NCI-H2081 (cell line): ENCODE measurements around the gene GRWD1.

Experiments
- DNase-seq, 2 experiments: peaks; one replicate each; lab custom pipeline; 2025; lab: John Stamatoyannopoulos, UW

Gene GRWD1

DNA sequence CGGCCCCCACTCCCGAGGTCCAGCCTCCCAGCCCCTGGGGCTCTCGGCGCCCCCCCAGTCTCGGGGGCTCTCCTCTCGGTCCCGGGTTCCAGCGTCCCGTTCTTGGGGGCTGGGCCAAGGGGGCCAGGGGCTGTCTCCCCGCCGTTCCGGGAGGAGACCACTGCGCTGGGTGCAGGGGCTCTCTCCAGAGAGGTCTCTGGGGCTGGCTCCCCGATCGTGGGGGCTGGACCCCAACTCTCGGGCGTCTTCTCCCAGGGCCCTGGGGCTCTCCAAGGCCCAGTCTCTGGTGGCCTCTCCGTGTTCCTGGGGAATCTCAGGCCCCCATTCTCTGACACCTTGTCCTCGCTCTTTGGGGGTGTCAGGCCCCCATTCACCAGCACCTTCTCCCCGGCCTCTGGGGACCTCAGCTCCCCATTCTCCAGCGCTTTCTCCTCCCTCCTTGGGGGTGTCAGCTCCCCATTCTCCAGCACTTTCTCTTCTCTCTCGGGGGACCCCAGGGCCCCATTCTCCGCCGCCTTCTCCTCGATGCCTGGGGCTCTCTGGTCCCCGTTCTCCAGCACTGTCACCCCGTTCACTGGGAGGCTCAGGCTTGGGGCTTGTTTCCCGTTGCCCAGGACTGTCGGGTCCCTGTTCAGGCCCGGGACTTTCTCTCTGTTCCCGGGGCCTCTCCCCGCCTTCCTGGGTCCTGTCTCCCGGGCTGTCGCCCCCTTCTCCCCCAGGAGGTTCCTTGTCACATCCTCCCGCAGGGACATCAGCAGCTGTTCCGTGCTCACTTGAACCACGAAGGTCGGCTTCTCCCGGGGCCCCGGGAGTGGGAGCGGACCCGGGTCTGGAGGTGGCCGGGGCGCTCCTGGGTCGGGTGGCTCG is 52.2 kb downstream of the GRWD1 start:
- DNase-seq, result no peak

DNA sequence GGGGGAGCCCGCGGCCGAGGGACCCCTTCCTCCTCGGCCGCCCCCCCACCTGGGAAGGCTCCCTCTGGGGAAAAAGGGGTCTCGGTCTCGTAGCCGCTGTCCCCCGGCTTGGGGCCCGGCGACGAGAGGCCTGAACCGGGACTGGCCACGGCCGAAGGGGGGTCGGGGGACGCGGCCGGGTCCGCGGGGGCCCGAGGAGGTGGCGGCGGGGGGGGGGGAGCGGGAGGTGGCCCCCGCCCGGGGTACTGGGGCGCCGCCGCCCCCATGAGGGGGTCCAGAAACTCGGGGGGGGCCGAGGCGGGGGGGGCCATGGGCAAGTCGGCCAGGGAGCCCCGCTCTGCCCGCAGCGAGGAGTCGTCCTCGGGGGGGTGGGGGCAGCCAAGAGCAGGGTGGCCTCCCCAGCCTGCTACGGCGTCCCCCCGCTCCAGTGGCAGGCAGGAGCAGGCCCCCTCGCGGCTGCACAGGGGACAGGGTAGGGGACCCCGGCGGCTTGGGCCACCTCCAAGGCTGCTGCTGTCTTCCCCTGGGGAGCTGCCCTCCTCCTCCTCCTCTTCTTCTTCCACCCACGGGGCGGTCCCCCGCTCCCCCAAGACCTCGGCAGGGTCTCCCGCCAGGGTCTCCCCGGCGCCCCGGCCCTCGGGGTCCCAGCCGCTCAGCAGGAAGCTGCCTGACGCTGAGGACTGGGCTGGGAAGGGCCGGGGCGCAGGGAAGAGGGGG is 53.0 kb downstream of the GRWD1 start:
- no peak for DNase-seq

DNA sequence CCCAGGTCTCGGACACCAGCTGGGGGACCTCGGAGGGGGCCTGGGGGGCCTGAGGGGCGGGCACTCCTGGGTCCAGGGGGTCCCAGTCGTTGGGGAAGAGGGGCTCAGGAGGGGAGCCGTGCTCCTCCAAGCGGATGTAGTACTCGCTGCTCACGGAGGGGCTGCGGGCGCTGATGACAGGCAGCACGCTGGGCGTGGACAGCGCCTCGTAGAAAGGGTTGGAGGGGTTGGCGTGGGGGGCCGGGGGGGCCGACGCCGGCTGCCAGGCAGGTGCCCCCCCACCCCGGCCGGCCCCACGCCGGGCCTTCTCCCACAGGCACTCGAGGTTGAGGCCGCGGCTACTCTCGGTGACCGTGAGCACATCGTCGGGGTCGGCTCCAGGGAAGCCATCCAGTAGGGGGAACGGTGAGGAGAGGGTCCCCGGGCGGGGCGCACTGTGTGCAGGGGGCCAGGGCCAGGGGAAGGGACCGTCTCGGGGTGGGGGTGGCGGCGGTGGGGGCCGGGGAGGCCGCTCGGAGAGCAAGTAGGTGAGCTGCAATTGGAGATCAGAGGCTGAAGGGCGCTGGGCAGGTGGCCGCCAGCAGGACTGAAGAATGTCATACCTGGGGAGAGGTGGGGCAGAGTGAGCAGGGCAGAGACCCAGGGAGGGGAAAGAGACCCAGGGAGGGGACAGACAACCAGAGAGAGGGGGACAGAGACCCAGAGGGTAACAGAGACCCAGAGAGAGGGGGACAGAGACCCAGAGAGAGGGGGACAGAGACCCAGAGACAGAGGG is 53.7 kb downstream of the GRWD1 start:
- no peak for DNase-seq

DNA sequence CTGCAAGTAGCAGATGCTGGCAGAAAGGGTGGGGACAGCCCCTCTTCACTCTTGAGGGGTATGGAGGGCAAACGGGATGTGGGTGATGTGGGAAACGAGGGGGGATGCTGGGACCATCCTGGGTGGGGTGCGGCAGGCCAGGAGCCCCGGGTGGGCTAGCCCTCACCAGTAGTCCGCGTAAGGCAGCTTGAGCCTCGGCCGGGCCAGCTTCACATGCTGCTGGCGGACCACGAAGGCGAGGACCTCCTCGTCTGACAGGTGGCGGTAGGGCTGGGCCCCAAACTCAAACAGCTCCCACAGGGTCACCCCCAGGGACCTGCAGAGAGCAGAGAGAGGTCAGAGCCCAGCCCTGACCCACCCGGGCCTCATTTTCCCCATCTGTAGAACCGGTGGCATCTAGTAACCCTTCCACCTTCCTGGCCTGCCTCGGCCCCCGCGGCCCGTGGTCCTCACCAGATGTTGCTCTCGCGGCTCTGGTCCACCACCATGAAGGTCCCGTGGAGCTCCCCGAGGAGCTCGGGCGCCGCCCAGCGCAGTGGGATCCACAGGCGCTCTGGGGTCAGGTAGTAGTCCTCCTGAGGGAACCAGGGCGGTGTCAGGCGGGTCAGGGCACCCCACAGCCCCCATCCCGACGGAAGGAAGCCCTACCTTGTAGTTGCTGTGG is 55.2 kb downstream of the GRWD1 start:
- DNase-seq, result no peak

DNA sequence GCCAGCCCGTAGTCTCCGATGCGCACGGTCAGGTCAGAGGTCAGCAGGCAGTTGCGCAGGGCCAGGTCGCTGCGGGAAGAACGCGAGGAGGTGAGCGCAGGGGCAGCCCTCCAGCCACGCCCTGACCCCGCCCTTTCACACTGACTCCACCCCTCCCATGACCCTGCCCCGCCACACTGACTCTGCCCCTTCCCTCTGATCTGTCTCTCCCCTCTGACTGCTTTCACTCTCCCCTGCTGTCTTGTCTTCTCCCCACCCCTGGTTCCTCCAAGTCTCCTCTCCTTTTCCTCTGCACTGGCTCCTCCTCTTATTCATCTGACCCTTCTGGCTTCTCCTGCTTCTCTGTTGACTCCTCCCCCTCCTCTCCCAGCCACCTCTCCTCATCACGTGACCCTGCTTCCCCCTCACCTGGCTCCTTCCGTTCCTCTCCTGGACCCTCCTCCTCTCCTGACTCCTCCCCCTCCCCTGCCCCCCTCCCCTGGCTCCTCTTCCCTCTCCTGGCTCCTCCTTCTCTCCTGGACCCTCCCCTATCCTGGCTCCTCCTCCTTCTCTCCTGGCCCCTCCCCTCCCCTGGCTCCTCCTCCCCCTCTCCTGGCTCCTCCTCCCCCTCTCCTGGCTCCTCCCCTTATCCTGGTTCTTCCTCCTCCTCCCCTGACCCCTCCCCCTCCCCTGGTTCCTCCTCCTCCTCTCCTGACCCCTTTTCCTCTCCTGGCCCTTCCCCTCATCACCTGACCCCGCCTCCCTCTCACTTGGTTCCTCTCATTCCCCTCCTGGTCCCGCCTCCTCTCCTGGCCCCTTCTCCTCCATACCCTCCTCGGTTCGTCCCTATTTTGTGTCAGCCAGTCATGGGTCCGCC is 55.9 kb downstream of the GRWD1 start:
- DNase-seq, result peak; percentile 80 to 87

GRCh38 chr19:48502350-48503018 is 56.7 kb downstream of the GRWD1 start:
- DNase-seq, result no peak

DNA sequence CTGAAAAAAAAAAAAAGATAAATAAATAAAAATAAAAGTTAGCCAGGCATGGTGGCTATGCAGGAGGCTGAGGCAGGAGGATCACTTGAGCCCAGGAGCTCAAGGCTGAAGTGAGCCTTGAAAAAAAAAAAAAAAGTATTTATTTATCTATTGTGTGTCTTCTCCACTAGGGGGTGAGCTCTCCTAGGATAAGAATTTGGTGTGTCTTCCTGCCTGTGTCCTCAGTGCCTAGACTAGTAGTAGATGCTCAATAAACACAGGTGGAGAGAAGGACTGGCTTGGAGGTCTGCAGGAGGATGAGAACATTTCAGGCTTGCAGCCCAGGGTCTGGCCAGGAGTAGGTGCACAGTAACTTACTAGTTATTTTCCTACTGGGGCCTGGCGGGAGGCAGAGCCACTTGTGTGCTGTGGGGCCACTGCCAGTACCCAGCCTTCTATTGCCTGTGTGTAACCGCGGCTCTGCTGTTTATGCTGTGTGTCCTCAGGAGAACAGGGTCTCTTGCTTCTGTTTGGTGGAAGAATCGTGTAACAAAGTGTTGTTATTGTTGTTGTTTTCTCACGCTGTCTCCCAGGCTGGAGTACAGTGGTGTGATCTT is 60.5 kb downstream of the GRWD1 start:
- DNase-seq, result no peak
